Activated T-helper 9 cell treated with anti-CD3 and anti-CD28 coated beads, Interleukin-2, amount 50 U/mL, for 16 hours (primary cell): ENCODE results near the gene COL4A2.

Experiments
- DNase-seq: peaks from one replicate; pipeline ENCODE4 v3.0.0-alpha.2; 2020; ENCODE audit warnings: low read depth

COL4A2 gene

GRCh38 chr13:110354715-110355473 is 47.8 kb downstream of the COL4A2 start:
- no peak for DNase-seq

DNA sequence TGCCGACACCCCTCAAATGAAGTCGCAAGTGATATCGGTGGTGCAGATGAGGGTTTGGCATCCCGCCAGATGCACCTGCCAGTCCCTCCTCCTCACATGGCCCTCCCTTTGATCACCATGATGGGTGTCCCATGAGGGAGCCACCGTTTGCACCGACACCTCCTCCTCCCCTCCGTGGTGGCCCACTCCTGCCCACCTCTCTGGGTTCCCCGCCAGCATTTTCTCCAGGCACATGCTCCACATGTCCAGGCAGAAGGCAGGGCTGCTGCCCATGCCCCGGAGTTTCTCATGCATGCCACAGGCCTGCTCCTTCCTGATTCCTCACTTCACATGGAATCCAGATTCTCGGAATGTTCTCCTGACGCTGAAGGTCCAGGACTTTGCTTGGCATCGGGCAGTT is 49.3 kb downstream of the COL4A2 start:
- DNase-seq, result no peak

- DNase-seq, result no peak
Observed at GRCh38 chr13:110358381-110358780, 51.3 kb downstream of the COL4A2 start.

GRCh38 chr13:110359840-110360301 is 52.8 kb downstream of the COL4A2 start:
- DNase-seq, result no peak

DNA sequence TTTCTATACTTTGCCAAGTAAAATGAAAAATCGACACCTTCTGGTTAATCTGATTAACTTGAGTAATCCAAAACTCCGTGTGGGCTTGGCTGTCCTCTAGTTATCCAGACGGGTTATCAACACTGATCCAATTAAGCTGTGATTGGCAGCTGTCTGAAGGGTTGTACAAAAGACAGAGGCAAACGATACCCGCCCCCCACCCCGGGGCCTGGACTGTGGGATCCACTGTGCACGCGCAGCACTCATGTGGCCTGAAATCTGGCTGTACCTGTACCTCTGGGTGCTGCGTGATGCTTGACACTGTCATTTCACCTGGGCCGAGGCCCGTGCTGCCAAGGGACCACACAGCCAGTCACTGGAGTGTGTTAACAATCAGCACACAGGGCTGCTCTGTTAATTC is 53.5 kb downstream of the COL4A2 start:
- no peak for DNase-seq

DNA sequence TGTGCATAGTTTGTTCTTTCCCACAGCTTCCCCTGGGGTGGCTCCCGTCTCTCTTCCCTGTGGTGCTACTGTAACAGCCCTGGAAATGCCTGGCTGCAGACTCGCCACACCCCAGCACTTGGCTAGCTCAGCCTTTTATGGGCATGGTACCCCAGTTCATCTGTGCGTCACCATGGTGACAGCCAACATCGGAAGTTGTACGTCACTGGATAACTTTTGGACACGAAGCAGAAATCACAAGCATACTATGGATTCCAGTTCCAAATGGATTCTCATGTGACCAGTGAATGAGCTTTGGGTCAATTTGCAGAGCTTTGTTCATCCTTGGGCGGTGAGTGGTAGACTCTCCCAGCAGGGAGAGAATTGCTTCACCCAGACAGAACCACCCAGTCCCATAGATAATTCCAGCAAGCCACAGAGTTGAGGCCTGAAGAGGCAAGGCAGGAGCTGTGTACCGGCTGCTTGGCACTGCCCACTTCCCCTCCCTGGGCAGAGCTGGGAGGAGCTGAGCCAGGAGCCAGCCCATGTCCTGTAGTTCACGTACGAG is 54.4 kb downstream of the COL4A2 start:
- DNase-seq, result no peak

- DNase-seq, result no peak
Observed at GRCh38 chr13:110363010-110363409, 55.9 kb downstream of the COL4A2 start.

GRCh38 chr13:110364081-110364480 is 57.0 kb downstream of the COL4A2 start:
- no peak for DNase-seq

GRCh38 chr13:110365876-110366275 is 58.8 kb downstream of the COL4A2 start:
- DNase-seq, result no peak

GRCh38 chr13:110366733-110367132 is 59.6 kb downstream of the COL4A2 start:
- no peak for DNase-seq

GRCh38 chr13:110367620-110368019 is 60.5 kb downstream of the COL4A2 start:
- DNase-seq, result no peak

DNA sequence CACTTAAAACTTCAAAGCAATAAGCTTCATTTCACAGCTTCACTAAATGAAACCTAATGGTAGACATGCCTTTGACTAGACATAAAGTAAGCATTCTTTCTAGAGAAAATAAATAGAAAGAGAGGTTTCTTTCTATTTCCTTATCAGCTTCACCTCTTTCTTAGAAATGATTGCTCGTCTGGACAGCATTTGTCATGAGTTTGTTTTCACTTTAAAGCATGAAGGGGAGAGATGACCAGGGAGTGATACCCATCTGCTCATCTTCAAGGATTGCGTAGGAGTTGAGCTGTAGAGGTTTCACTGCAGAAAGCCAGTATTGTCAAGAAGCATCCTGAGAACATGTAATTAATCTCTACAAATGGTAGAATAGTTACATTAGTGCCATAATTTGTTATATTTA is 61.3 kb downstream of the COL4A2 start:
- no peak for DNase-seq

DNA sequence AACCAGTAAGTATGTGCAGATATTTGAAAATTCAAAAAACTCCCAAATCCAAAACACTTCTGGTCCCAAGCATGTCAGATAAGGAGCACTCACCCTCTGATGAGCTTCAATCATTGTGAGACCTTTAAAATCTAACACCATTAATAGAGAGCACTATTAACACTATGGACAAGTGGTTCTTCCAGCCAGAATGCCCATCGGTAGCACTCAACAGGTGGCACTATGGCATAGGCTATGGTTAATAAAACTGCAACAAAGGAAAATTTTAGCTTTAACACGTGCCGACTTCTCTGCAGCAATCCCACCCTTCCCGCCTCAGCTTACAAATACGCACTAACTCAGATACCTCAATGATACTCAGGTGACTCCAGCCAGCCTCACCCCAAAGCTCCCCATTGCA is 62.3 kb downstream of the COL4A2 start:
- no peak for DNase-seq

- no peak for DNase-seq
Observed at GRCh38 chr13:110371550-110372465, 64.7 kb downstream of the COL4A2 start.

GRCh38 chr13:110372676-110373075 is 65.6 kb downstream of the COL4A2 start:
- DNase-seq, result no peak

- no peak for DNase-seq
Observed at GRCh38 chr13:110373617-110374016, 66.5 kb downstream of the COL4A2 start.

- no peak for DNase-seq
Observed at GRCh38 chr13:110374431-110375370, 67.6 kb downstream of the COL4A2 start.

DNA sequence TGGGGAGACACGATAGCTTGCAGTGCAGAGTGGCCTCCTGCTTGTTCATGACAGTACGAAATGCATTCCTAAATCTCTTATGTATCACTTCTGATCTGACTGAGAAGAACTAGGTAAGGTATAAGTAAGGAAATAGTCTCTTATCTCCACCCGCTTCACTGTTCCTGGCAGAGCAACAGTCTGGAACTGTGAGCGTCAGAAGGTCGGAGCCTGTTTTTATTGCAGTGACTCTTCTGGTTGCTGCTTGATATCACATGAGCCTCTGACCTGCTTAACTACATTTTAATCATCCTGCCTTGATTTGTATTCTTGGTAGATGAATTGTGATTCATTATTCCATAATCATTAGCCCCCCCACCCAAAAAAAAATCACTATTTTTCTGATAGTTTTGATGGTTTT is 69.0 kb downstream of the COL4A2 start:
- DNase-seq, result no peak

DNA sequence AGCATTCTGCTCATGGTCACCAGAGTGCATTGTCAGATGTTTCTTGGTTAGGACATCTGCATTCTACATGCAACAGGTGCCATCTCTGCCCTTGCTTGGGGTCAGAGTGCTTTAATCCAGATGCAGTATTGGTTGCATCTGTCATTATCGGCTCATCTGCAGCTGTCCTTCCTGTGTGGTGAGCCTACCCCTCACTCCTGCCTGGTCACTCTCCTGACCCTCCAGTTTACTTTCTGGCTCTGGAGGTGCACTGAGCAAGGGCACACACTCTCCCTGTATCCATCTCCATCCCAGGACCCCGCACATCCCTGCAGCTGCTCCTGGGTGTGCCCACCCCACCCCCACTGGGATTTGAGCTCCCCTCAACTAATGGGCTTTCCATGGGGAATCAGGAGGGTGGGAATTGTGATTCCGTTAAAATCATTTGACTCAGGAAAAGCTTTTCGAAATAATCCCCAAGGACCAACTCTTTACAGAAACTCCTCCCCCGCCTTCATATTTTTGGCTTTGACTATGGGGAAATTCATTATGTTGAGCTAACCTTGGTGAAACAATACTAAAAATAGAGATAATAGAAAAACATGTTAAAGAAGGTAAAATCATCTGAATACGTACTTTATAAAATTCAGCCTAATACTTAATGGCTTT is 70.2 kb downstream of the COL4A2 start:
- no peak for DNase-seq

GRCh38 chr13:110377826-110378201 is 70.7 kb downstream of the COL4A2 start:
- DNase-seq, result no peak

- no peak for DNase-seq
Observed at GRCh38 chr13:110379358-110379757, 72.3 kb downstream of the COL4A2 start.
